GM13977 (cell line): Measurements from ENCODE around the gene RAP1GAP.

Experiments used
- DNase-seq: peaks from one replicate; pipeline ENCODE4 v3.0.0; 2012; ENCODE audit warnings: low spot score
- CTCF ChIP-seq: IDR thresholded peaks from 2 replicates; pipeline ENCODE4 v1.5.1; 2012; ENCODE audit warnings: mild to moderate bottlenecking, control low read depth; ENCODE audit not compliant: insufficient read depth; ENCODE audit errors: extremely low read depth, missing control alignments
- in situ Hi-C: fragments of 300-500 bp; cut with MboI; formaldehyde crosslinking; loops from one replicate; pipeline ENCODE4 v1.12.0; 2022; ENCODE audit warnings: low sequenced_read_pairs, low pct_unique_long_range_greater_than_20kb, mixed read lengths, inconsistent platforms; ENCODE audit not compliant: unreplicated experiment

The RAP1GAP gene

GRCh38 chr1:21604208-21604957, 64.8 kb downstream of the RAP1GAP start:
- TF ChIP-seq CTCF, result no peak
- in situ Hi-C loops, result no loop called here
- no peak for DNase-seq

GRCh38 chr1:21603177-21604138, 65.7 kb downstream of the RAP1GAP start:
- in situ Hi-C loops, result no loop called here
- DNase-seq, result no peak
- no peak for TF ChIP-seq CTCF

- no peak for TF ChIP-seq CTCF
- DNase-seq, result no peak
- in situ Hi-C loops, result no loop called here
These were observed 67.7 kb downstream of the RAP1GAP start for GRCh38 chr1:21601278-21602048.

GRCh38 chr1:21599402-21599801, 69.8 kb downstream of the RAP1GAP start:
- in situ Hi-C loops, result no loop called here
- DNase-seq, result no peak
- no peak for TF ChIP-seq CTCF

GRCh38 chr1:21598904-21599303, 70.3 kb downstream of the RAP1GAP start:
- no peak for TF ChIP-seq CTCF
- in situ Hi-C loops, result no loop called here
- no peak for DNase-seq

GRCh38 chr1:21598417-21598816, 70.7 kb downstream of the RAP1GAP start:
- DNase-seq, result no peak
- no peak for TF ChIP-seq CTCF
- in situ Hi-C loops, result no loop called here
